ENCODE data around the gene SLC39A1.

- TF ChIP-seq EP300 (IDR thresholded peaks at IDR 0.05) (no peak), CTCF (IDR thresholded peaks at IDR 0.05) (no peak), POLR2A (IDR thresholded peaks at IDR 0.05) (no peak)
These were observed 6.2 kb downstream of the SLC39A1 start for GRCh38 chr1:153956997-153957715.

Measured in suprapubic skin (tissue), 3 donors.